ENCODE data around the gene SCCPDH. TPM values are rescaled to one million over a fixed set of nuclear protein-coding genes. Genes with fewer than 3 reads are reported as not detected.
"Not testable (repeated sequence)": the region's sequence is repeated elsewhere in the genome, so short reads cannot be mapped to it uniquely, and the experiment has no call there.

The SCCPDH gene
- total RNA-seq, 1 donor from 2014 or later = 23.5 TPM

- H3K27me3 Mint-ChIP-seq (ENCODE audit: insufficient read depth); H3K4me3 Mint-ChIP-seq; H3K36me3 Mint-ChIP-seq (ENCODE audit: low read depth); intact Hi-C loops (cut with micrococcal nuclease); H3K27ac Mint-ChIP-seq; H3K4me1 Mint-ChIP-seq (ENCODE audit: low read depth); DNase-seq (ENCODE audit: low spot score): not testable (repeated sequence)
- peaks cover 17% of the 10 kb centered on the region for H3K9me3 Mint-ChIP-seq
These were observed 11.8 kb upstream of the SCCPDH start for GRCh38 chr1:246712428-246712827.

GRCh38 chr1:246719361-246719760 lies 4.8 kb upstream of the SCCPDH start:
- H3K4me3 Mint-ChIP-seq; H3K36me3 Mint-ChIP-seq (ENCODE audit: low read depth); H3K4me1 Mint-ChIP-seq (ENCODE audit: low read depth); H3K27me3 Mint-ChIP-seq (ENCODE audit: insufficient read depth); H3K9me3 Mint-ChIP-seq; intact Hi-C loops (cut with micrococcal nuclease); H3K27ac Mint-ChIP-seq; DNase-seq (ENCODE audit: low spot score): not testable (repeated sequence)

GRCh38 chr1:246720814-246721213 lies 3.4 kb upstream of the SCCPDH start:
- H3K4me3 Mint-ChIP-seq; H3K4me1 Mint-ChIP-seq (ENCODE audit: low read depth); H3K9me3 Mint-ChIP-seq; H3K36me3 Mint-ChIP-seq (ENCODE audit: low read depth); H3K27me3 Mint-ChIP-seq (ENCODE audit: insufficient read depth); DNase-seq (ENCODE audit: low spot score); H3K27ac Mint-ChIP-seq: not testable (repeated sequence)
- intact Hi-C loops (cut with micrococcal nuclease) = loop anchor here (5.0 to 10.0 kb wide), 5 partner anchors 216 to 1859 kb away; partner anchors contain the start of genes HNRNPU, SMYD3 and ZNF670

- H3K36me3 Mint-ChIP-seq (ENCODE audit: low read depth) = peaks cover 10% of the 10 kb centered on the region
- peaks cover 14% of the 10 kb centered on the region for H3K9me3 Mint-ChIP-seq
- peak overlapping the region; percentile 5 for H3K4me3 Mint-ChIP-seq
- H3K27me3 Mint-ChIP-seq (ENCODE audit: insufficient read depth) = peaks cover 6% of the 10 kb centered on the region
- H3K4me1 Mint-ChIP-seq (ENCODE audit: low read depth) = peaks cover 10% of the 10 kb centered on the region
- DNase-seq (ENCODE audit: low spot score) = no peak
- intact Hi-C loops (cut with micrococcal nuclease) = loop anchor here (5.0 to 10.0 kb wide), 5 partner anchors 218 to 1860 kb away; partner anchors contain the start of genes HNRNPU, SMYD3 and ZNF670
- H3K27ac Mint-ChIP-seq = no peak overlapping the region
These were observed 1.5 kb upstream of the SCCPDH start for GRCh38 chr1:246722720-246723119.

GRCh38 chr1:246724731-246725095 lies 504 bp downstream of the SCCPDH start:
- peaks cover 27% of the 10 kb centered on the region for H3K36me3 Mint-ChIP-seq (ENCODE audit: low read depth)
- peak overlapping the region; percentile 92 for H3K4me3 Mint-ChIP-seq
- peaks cover 10% of the 10 kb centered on the region for H3K4me1 Mint-ChIP-seq (ENCODE audit: low read depth)
- peaks cover 6% of the 10 kb centered on the region for H3K27me3 Mint-ChIP-seq (ENCODE audit: insufficient read depth)
- intact Hi-C loops (cut with micrococcal nuclease) = loop anchor here (1.0 to 10.0 kb wide), 9 partner anchors 25 to 1862 kb away; partner anchors contain the start of genes AHCTF1, CNST, HNRNPU and SMYD3
- peak overlapping the region; percentile 78 for H3K27ac Mint-ChIP-seq
- no peak for DNase-seq (ENCODE audit: low spot score)
- H3K9me3 Mint-ChIP-seq = peaks cover 27% of the 10 kb centered on the region

GRCh38 chr1:246725191-246725590 lies 982 bp downstream of the SCCPDH start:
- Mint-ChIP-seq H3K4me1 (ENCODE audit: low read depth) (peaks cover 10% of the 10 kb centered on the region), H3K36me3 (ENCODE audit: low read depth) (peaks cover 32% of the 10 kb centered on the region), H3K27ac (peak overlapping the region; percentile 78), H3K9me3 (peaks cover 32% of the 10 kb centered on the region), H3K4me3 (peak overlapping the region; percentile 92), H3K27me3 (ENCODE audit: insufficient read depth) (peaks cover 6% of the 10 kb centered on the region)
- intact Hi-C loops (cut with micrococcal nuclease) = loop anchor here (2.0 to 10.0 kb wide), 3 partner anchors 206 to 390 kb away; partner anchors contain the start of genes AHCTF1 and SMYD3
- no peak for DNase-seq (ENCODE audit: low spot score)

- DNase-seq (ENCODE audit: low spot score) = no peak
- intact Hi-C loops (cut with micrococcal nuclease) = loop anchor here (10.0 kb wide), 2 partner anchors 221 to 391 kb away; partner anchors contain the start of gene SMYD3
- Mint-ChIP-seq H3K27ac (no peak overlapping the region), H3K4me1 (ENCODE audit: low read depth) (peaks cover 10% of the 10 kb centered on the region), H3K27me3 (ENCODE audit: insufficient read depth) (peaks cover 5% of the 10 kb centered on the region), H3K36me3 (ENCODE audit: low read depth) (peaks cover 41% of the 10 kb centered on the region), H3K9me3 (peaks cover 30% of the 10 kb centered on the region), H3K4me3 (peak overlapping the region; percentile 12)
These were observed 2.1 kb downstream of the SCCPDH start for GRCh38 chr1:246726255-246726679.

- DNase-seq (ENCODE audit: low spot score) = no peak
- Mint-ChIP-seq H3K4me1 (ENCODE audit: low read depth) (peaks cover 10% of the 10 kb centered on the region), H3K27ac (no peak overlapping the region), H3K9me3 (peaks cover 29% of the 10 kb centered on the region), H3K36me3 (ENCODE audit: low read depth) (peaks cover 47% of the 10 kb centered on the region), H3K27me3 (ENCODE audit: insufficient read depth) (peaks cover 5% of the 10 kb centered on the region), H3K4me3 (no peak overlapping the region)
- intact Hi-C loops (cut with micrococcal nuclease) = loop anchor here (10.0 kb wide), 2 partner anchors 222 to 392 kb away; partner anchors contain the start of gene SMYD3
These were observed 2.7 kb downstream of the SCCPDH start for GRCh38 chr1:246726881-246727280.

GRCh38 chr1:246727594-246727993 lies 3.4 kb downstream of the SCCPDH start:
- Mint-ChIP-seq H3K36me3 (ENCODE audit: low read depth) (peaks cover 49% of the 10 kb centered on the region), H3K9me3 (peaks cover 28% of the 10 kb centered on the region), H3K4me3 (no peak overlapping the region), H3K4me1 (ENCODE audit: low read depth) (peaks cover 10% of the 10 kb centered on the region), H3K27me3 (ENCODE audit: insufficient read depth) (peaks cover 5% of the 10 kb centered on the region), H3K27ac (no peak overlapping the region)
- intact Hi-C loops (cut with micrococcal nuclease) = loop anchor here (10.0 kb wide), 2 partner anchors 223 to 393 kb away; partner anchors contain the start of gene SMYD3
- no peak for DNase-seq (ENCODE audit: low spot score)

- H3K9me3 Mint-ChIP-seq = peaks cover 28% of the 10 kb centered on the region
- peaks cover 5% of the 10 kb centered on the region for H3K27me3 Mint-ChIP-seq (ENCODE audit: insufficient read depth)
- H3K27ac Mint-ChIP-seq = no peak overlapping the region
- intact Hi-C loops (cut with micrococcal nuclease) = loop anchor here (10.0 kb wide), 2 partner anchors 224 to 394 kb away; partner anchors contain the start of gene SMYD3
- no peak overlapping the region for H3K4me3 Mint-ChIP-seq
- peaks cover 10% of the 10 kb centered on the region for H3K4me1 Mint-ChIP-seq (ENCODE audit: low read depth)
- peaks cover 49% of the 10 kb centered on the region for H3K36me3 Mint-ChIP-seq (ENCODE audit: low read depth)
- no peak for DNase-seq (ENCODE audit: low spot score)
These were observed 4.1 kb downstream of the SCCPDH start for GRCh38 chr1:246728311-246728710.

GRCh38 chr1:246729040-246729439 lies 4.8 kb downstream of the SCCPDH start:
- not testable (repeated sequence) for H3K4me3 Mint-ChIP-seq; H3K27ac Mint-ChIP-seq; H3K27me3 Mint-ChIP-seq (ENCODE audit: insufficient read depth); DNase-seq (ENCODE audit: low spot score)
- peaks cover 28% of the 10 kb centered on the region for H3K9me3 Mint-ChIP-seq
- H3K4me1 Mint-ChIP-seq (ENCODE audit: low read depth) = peaks cover 16% of the 10 kb centered on the region
- peaks cover 53% of the 10 kb centered on the region for H3K36me3 Mint-ChIP-seq (ENCODE audit: low read depth)
- intact Hi-C loops (cut with micrococcal nuclease) = loop anchor here (10.0 kb wide), 2 partner anchors 224 to 394 kb away; partner anchors contain the start of gene SMYD3

- H3K9me3 Mint-ChIP-seq = peaks cover 28% of the 10 kb centered on the region
- H3K4me3 Mint-ChIP-seq = no peak overlapping the region
- H3K4me1 Mint-ChIP-seq (ENCODE audit: low read depth) = peaks cover 7% of the 10 kb centered on the region
- H3K36me3 Mint-ChIP-seq (ENCODE audit: low read depth) = peaks cover 57% of the 10 kb centered on the region
- peaks cover 3% of the 10 kb centered on the region for H3K27me3 Mint-ChIP-seq (ENCODE audit: insufficient read depth)
- DNase-seq (ENCODE audit: low spot score) = no peak
- no peak overlapping the region for H3K27ac Mint-ChIP-seq
- intact Hi-C loops (cut with micrococcal nuclease) = no loop called here
These were observed 6.6 kb downstream of the SCCPDH start for GRCh38 chr1:246730839-246731238.

GRCh38 chr1:246731873-246732272 lies 7.7 kb downstream of the SCCPDH start:
- H3K4me1 Mint-ChIP-seq (ENCODE audit: low read depth); H3K4me3 Mint-ChIP-seq; DNase-seq (ENCODE audit: low spot score); H3K27me3 Mint-ChIP-seq (ENCODE audit: insufficient read depth); H3K27ac Mint-ChIP-seq; intact Hi-C loops (cut with micrococcal nuclease): not testable (repeated sequence)
- H3K9me3 Mint-ChIP-seq = peaks cover 28% of the 10 kb centered on the region
- H3K36me3 Mint-ChIP-seq (ENCODE audit: low read depth) = peaks cover 56% of the 10 kb centered on the region

Measured in activated T-helper 1 cell treated with anti-CD3 and anti-CD28 coated beads, Interleukin-12 subunit alpha, Interleukin-12 subunit beta, Interleukin-2, Interleukin-4 antibody, amounts not matched to agents 30 ng/mL and 10 ng/mL and 1 ng/mL, durations not matched to agents 14 hours and 24 hours and 36 hours (primary cell).